HEK293 (cell line): ENCODE results near the gene LMNTD2.

Source experiments
- KLF9 ChIP-seq: fragments of 450-650 bp; formaldehyde crosslinking; IDR thresholded peaks from 2 replicates; pipeline ENCODE4 v1.5.1; 2016; ENCODE audit warnings: missing biosample characterization, missing genetic modification characterization, low read depth
- ZNF140 ChIP-seq: fragments of 450-650 bp; formaldehyde crosslinking; IDR thresholded peaks from 2 replicates; pipeline ENCODE4 v1.5.1; 2016; ENCODE audit warnings: missing biosample characterization, missing genetic modification characterization
- ZNF157 ChIP-seq: fragments of 450-650 bp; formaldehyde crosslinking; IDR thresholded peaks from 2 replicates; pipeline ENCODE4 v1.5.1; 2016; ENCODE audit warnings: missing biosample characterization, missing genetic modification characterization
- ZNF311 ChIP-seq: fragments of 450-650 bp; formaldehyde crosslinking; IDR thresholded peaks from 2 replicates; pipeline ENCODE4 v1.5.1; 2017; ENCODE audit warnings: missing biosample characterization, missing genetic modification characterization, borderline replicate concordance
- ZNF548 ChIP-seq: fragments of 450-650 bp; formaldehyde crosslinking; IDR thresholded peaks from 2 replicates; pipeline ENCODE4 v1.5.1; 2016; ENCODE audit warnings: missing biosample characterization, missing genetic modification characterization
- ZNF830 ChIP-seq: fragments of 450-650 bp; IDR thresholded peaks from 2 replicates; pipeline ENCODE4 v1.5.0; 2018; ENCODE audit warnings: missing biosample characterization, missing genetic modification characterization, low read depth, mild to moderate bottlenecking, moderate library complexity
- TF ChIP-seq, protein P1 (sequence below): fragments of 450-650 bp; formaldehyde crosslinking; IDR thresholded peaks from 2 replicates; pipeline ENCODE4 v1.5.1; 2016; ENCODE audit warnings: missing biosample characterization, missing genetic modification characterization
- TF ChIP-seq, protein P2 (sequence below): fragments of 450-650 bp; formaldehyde crosslinking; IDR thresholded peaks from 2 replicates; pipeline ENCODE4 v1.5.1; 2016; ENCODE audit warnings: missing biosample characterization, missing genetic modification characterization

- TF ChIP-seq, protein P1, sequence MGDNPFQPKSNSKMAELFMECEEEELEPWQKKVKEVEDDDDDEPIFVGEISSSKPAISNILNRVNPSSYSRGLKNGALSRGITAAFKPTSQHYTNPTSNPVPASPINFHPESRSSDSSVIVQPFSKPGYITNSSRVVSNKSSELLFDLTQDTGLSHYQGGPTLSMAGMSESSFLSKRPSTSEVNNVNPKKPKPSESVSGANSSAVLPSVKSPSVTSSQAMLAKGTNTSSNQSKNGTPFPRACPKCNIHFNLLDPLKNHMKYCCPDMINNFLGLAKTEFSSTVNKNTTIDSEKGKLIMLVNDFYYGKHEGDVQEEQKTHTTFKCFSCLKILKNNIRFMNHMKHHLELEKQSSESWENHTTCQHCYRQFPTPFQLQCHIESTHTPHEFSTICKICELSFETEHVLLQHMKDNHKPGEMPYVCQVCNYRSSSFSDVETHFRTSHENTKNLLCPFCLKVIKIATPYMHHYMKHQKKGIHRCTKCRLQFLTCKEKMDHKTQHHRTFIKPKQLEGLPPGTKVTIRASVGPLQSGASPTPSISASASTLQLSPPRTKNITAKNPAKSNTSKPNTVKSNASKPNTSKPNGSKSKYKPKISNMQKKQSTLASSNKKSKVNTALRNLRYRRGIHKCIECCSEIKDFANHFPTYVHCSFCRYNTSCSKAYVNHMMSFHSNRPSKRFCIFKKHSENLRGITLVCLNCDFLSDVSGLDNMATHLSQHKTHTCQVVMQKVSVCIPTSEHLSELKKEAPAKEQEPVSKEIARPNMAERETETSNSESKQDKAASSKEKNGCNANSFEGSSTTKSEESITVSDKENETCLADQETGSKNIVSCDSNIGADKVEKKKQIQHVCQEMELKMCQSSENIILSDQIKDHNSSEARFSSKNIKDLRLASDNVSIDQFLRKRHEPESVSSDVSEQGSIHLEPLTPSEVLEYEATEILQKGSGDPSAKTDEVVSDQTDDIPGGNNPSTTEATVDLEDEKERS (tag by site-specific recombination) = no peak
- TF ChIP-seq ZNF548 (tag by site-specific recombination) (no peak), KLF9 (tag by site-specific recombination) (no peak), ZNF830 (no peak), ZNF140 (no peak), ZNF157 (tag by site-specific recombination) (no peak), ZNF311 (no peak)
- TF ChIP-seq, protein P2, sequence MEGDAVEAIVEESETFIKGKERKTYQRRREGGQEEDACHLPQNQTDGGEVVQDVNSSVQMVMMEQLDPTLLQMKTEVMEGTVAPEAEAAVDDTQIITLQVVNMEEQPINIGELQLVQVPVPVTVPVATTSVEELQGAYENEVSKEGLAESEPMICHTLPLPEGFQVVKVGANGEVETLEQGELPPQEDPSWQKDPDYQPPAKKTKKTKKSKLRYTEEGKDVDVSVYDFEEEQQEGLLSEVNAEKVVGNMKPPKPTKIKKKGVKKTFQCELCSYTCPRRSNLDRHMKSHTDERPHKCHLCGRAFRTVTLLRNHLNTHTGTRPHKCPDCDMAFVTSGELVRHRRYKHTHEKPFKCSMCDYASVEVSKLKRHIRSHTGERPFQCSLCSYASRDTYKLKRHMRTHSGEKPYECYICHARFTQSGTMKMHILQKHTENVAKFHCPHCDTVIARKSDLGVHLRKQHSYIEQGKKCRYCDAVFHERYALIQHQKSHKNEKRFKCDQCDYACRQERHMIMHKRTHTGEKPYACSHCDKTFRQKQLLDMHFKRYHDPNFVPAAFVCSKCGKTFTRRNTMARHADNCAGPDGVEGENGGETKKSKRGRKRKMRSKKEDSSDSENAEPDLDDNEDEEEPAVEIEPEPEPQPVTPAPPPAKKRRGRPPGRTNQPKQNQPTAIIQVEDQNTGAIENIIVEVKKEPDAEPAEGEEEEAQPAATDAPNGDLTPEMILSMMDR = no peak
Observed at GRCh38 chr11:557328-558132, 3.0 kb downstream of the LMNTD2 start.
